ENCODE measurements around the gene DPF3. TPM values are rescaled to one million over a fixed set of nuclear protein-coding genes. Genes with fewer than 3 reads are reported as not detected.

DPF3 gene
- total and polyA plus RNA-seq, 2 donors (not counting 1 experiment from before 2014, with no cell fraction given): 7.6 to 13.7 TPM

- no peak for DNase-seq (ENCODE audit: low read depth in 2 of 2)
- H3K27ac ChIP-seq (ENCODE audit: insufficient read depth, low read length): no peak overlapping the region
- H3K27me3 ChIP-seq (ENCODE audit: control insufficient read depth, insufficient read depth, low read length): no peaks in the 10 kb centered on the region
- H3K4me1 ChIP-seq (ENCODE audit: control insufficient read depth, extremely low read depth, insufficient read depth, low read length): no peaks in the 10 kb centered on the region
- H2AFZ ChIP-seq (ENCODE audit: low read length): no peak overlapping the region
- no peak overlapping the region for H3K9ac ChIP-seq (ENCODE audit: insufficient read depth, low read length)
- H3K36me3 ChIP-seq (ENCODE audit: control insufficient read depth, insufficient read depth, low read length): peaks cover 8% of the 10 kb centered on the region
- H3K4me3 ChIP-seq (replicated peaks in 1 of 4; ENCODE audit: control extremely low read depth in 1 of 4, insufficient read depth in 1 of 4, low read depth in 3 of 4, low read length in 4 of 4): no peak overlapping the region
- TF ChIP-seq EZH2 (IDR thresholded peaks at IDR 0.05; ENCODE audit: low read length, missing control alignments) (no peak), CTCF (conservative IDR thresholded peaks at IDR 0.05 in 1 of 2, IDR thresholded peaks at IDR 0.05 in 1 of 2; ENCODE audit: low read depth in 1 of 2, low read length in 2 of 2) (no peak)
- no peaks in the 10 kb centered on the region for H4K20me1 ChIP-seq (ENCODE audit: control insufficient read depth, extremely low read depth, insufficient read depth, low read length)
- no peaks in the 10 kb centered on the region for H3K9me3 ChIP-seq (ENCODE audit: control insufficient read depth, insufficient read depth, low read depth, low read length)
- no peak overlapping the region for H3K4me2 ChIP-seq (ENCODE audit: extremely low read depth, insufficient read depth, low read length)
- no peaks in the 10 kb centered on the region for H3K79me2 ChIP-seq (ENCODE audit: control insufficient read depth, insufficient read depth, low read length)
These were observed 139.0 kb downstream of the DPF3 start for GRCh38 chr14:72754949-72755348.

DNA sequence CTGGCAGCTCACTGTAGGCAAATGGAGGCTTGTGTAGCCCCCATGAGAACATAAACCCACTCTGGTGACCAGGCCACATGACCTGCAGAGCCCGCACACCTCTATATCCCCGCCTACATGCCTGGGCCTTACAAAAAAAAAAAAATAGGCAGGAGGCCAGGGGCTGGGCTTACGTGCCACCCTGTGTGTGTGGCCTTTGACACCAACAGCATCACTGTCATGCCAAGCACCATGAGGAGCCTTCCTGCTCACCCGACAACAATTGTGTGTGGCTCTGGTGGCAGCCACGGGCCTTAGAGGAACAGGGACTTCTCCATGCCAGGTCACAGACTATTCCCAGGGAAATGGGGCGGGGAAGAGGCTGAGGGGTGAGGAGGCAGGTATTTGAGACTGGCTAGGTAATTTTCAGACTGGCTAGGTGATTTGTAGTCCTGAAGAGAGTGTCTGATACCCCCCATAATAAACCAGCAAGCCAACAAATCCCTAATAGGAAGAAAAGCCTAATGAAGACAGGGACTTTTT lies 140.0 kb downstream of the DPF3 start:
- Histone ChIP-seq H3K27ac (ENCODE audit: insufficient read depth, low read length) (no peak overlapping the region), H3K4me2 (ENCODE audit: extremely low read depth, insufficient read depth, low read length) (no peak overlapping the region), H2AFZ (ENCODE audit: low read length) (no peak overlapping the region), H3K9ac (ENCODE audit: insufficient read depth, low read length) (no peak overlapping the region), H3K9me3 (ENCODE audit: control insufficient read depth, insufficient read depth, low read depth, low read length) (no peaks in the 10 kb centered on the region), H3K27me3 (ENCODE audit: control insufficient read depth, insufficient read depth, low read length) (no peaks in the 10 kb centered on the region), H3K79me2 (ENCODE audit: control insufficient read depth, insufficient read depth, low read length) (no peaks in the 10 kb centered on the region), H3K4me3 (replicated peaks in 1 of 4; ENCODE audit: control extremely low read depth in 1 of 4, insufficient read depth in 1 of 4, low read depth in 3 of 4, low read length in 4 of 4) (no peak overlapping the region), H3K4me1 (ENCODE audit: control insufficient read depth, extremely low read depth, insufficient read depth, low read length) (no peaks in the 10 kb centered on the region), H3K36me3 (ENCODE audit: control insufficient read depth, insufficient read depth, low read length) (peaks cover 8% of the 10 kb centered on the region), H4K20me1 (ENCODE audit: control insufficient read depth, extremely low read depth, insufficient read depth, low read length) (no peaks in the 10 kb centered on the region)
- no peak for TF ChIP-seq EZH2 (IDR thresholded peaks at IDR 0.05; ENCODE audit: low read length, missing control alignments)
- TF ChIP-seq CTCF (conservative IDR thresholded peaks at IDR 0.05 in 1 of 2, IDR thresholded peaks at IDR 0.05 in 1 of 2; ENCODE audit: low read depth in 1 of 2, low read length in 2 of 2): no peak
- DNase-seq (ENCODE audit: low read depth in 2 of 2): no peak

DNA sequence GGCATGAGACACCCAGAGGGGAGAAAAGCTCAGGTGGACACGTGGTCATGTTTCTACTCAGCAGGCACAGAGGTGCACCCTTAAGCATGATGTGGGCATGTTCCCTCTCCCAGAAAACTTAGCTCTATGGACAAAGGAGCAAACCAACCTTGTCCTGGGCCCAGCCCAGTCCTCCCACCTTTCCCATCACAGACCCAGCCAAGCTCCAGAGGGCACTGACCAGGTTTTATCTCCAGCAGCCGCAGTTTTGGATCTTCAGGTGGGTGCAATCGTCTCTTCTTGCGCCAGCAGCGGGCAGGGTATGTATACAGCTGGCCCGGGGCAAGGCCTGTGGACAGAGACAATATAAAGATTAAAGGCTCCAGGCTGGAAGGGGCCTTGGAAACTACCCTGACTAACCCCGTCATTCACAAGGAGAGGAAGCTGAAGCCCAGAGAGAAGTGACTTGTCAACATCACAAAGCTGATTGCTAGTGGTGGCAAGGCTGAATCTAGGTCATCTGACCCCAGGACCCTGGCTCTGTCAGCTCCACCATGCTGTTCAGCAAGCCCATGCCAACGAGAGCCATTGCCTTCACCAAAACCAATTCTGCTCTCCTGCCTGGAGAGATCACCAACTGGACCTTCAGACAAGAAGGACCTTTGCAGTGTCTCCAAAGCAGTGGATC lies 140.7 kb downstream of the DPF3 start:
- Histone ChIP-seq H3K4me1 (ENCODE audit: control insufficient read depth, extremely low read depth, insufficient read depth, low read length) (no peaks in the 10 kb centered on the region), H2AFZ (ENCODE audit: low read length) (no peak overlapping the region), H3K36me3 (ENCODE audit: control insufficient read depth, insufficient read depth, low read length) (peaks cover 8% of the 10 kb centered on the region), H3K9ac (ENCODE audit: insufficient read depth, low read length) (no peak overlapping the region), H3K9me3 (ENCODE audit: control insufficient read depth, insufficient read depth, low read depth, low read length) (no peaks in the 10 kb centered on the region), H3K4me3 (replicated peaks in 1 of 4; ENCODE audit: control extremely low read depth in 1 of 4, insufficient read depth in 1 of 4, low read depth in 3 of 4, low read length in 4 of 4) (no peak overlapping the region), H4K20me1 (ENCODE audit: control insufficient read depth, extremely low read depth, insufficient read depth, low read length) (no peaks in the 10 kb centered on the region), H3K27ac (ENCODE audit: insufficient read depth, low read length) (no peak overlapping the region), H3K4me2 (ENCODE audit: extremely low read depth, insufficient read depth, low read length) (no peak overlapping the region), H3K27me3 (ENCODE audit: control insufficient read depth, insufficient read depth, low read length) (no peaks in the 10 kb centered on the region), H3K79me2 (ENCODE audit: control insufficient read depth, insufficient read depth, low read length) (no peaks in the 10 kb centered on the region)
- DNase-seq (ENCODE audit: low read depth in 2 of 2): no peak
- TF ChIP-seq EZH2 (IDR thresholded peaks at IDR 0.05; ENCODE audit: low read length, missing control alignments) (no peak), CTCF (conservative IDR thresholded peaks at IDR 0.05 in 1 of 2, IDR thresholded peaks at IDR 0.05 in 1 of 2; ENCODE audit: low read depth in 1 of 2, low read length in 2 of 2) (no peak)

Measured in fibroblast of lung (primary cell).